Astrocyte of the cerebellum (primary cell): ENCODE measurements around the gene VSTM5.

Source experiments
- DNase-seq: peaks from one replicate; pipeline ENCODE4 v3.0.0-alpha.2; 2011; ENCODE audit warnings: low read depth
- H3K4me3 ChIP-seq: 2 replicates; pipeline ENCODE4 v1.5.1; 2011; ENCODE audit warnings: mild to moderate bottlenecking, low read depth, low read length, moderate library complexity
- in situ Hi-C: cut with HindIII; loops from 2 replicates; pipeline ENCODE4 v1.10.0; 2017; ENCODE audit warnings: low sequenced_read_pairs
- TF ChIP-seq, protein P1 (sequence below): IDR thresholded peaks from 2 replicates; pipeline ENCODE4 v1.5.1; 2012; ENCODE audit warnings: low read length, low read depth, moderate library complexity, mild to moderate bottlenecking; ENCODE audit errors: missing control alignments

VSTM5 gene

DNA sequence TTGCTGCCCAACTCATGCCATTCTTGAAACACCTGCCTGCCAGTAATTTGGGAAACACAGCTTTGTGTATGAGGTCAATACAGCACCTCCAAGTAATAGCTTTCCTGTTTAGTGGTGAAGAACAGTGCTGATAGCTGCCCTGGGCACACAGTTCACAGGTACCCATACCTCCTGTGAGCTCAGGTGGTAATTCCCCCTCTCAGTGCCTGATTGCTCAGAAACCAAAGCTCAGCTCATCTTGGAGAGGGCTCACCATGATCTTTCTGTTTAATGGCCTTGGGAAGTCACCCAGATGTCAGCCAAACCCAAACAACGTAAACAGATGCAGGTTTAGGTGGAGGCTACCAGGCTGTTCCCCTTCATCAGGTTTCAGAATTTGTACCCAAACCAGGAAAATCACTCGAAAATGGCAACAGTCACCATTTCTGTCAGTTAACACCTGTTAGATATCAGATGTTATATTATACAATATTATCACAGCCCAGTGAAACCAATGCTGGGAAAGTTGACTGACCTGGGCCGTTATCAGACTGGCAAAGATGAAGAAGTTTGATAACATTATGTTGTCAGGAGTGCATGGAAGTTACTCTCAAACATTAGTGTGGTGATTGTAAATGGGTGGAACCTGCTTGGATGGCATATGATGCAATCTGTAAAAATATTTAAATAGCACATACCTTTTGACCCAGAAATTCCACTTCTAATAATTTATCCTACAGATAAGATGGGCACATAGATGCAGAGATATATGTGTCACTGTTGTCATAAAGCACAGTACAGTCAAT is 18.9 kb downstream of the VSTM5 start:
- no peak for DNase-seq
- in situ Hi-C loops, result no loop called here
- TF ChIP-seq, protein P1, sequence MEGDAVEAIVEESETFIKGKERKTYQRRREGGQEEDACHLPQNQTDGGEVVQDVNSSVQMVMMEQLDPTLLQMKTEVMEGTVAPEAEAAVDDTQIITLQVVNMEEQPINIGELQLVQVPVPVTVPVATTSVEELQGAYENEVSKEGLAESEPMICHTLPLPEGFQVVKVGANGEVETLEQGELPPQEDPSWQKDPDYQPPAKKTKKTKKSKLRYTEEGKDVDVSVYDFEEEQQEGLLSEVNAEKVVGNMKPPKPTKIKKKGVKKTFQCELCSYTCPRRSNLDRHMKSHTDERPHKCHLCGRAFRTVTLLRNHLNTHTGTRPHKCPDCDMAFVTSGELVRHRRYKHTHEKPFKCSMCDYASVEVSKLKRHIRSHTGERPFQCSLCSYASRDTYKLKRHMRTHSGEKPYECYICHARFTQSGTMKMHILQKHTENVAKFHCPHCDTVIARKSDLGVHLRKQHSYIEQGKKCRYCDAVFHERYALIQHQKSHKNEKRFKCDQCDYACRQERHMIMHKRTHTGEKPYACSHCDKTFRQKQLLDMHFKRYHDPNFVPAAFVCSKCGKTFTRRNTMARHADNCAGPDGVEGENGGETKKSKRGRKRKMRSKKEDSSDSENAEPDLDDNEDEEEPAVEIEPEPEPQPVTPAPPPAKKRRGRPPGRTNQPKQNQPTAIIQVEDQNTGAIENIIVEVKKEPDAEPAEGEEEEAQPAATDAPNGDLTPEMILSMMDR, result no peak
- no peak overlapping the region for H3K4me3 ChIP-seq

DNA sequence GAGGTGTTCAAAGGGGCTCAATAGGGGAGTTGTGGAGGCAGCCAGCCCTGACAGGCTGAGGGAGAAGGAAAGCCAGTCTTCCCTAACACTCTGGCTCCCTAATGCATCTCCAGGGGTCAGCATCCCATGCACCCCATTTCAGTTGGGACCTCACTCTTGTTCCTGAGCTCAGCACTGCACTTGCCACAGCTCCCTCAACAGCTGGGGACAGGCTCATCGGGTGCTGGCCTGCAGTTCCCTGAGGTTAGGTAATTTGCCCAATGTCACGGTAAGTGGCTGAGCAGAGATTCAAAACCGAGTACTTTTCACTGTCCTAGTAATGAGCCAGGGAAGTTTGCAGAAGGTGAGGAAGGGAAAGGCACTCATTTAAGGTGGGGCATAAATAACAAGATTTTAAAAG is 20.8 kb downstream of the VSTM5 start:
- TF ChIP-seq, protein P1, result no peak
- in situ Hi-C loops, result no loop called here
- DNase-seq, result no peak
- no peak overlapping the region for H3K4me3 ChIP-seq

GRCh38 chr11:93827363-93827762 is 23.1 kb downstream of the VSTM5 start:
- in situ Hi-C loops, result no loop called here

DNA sequence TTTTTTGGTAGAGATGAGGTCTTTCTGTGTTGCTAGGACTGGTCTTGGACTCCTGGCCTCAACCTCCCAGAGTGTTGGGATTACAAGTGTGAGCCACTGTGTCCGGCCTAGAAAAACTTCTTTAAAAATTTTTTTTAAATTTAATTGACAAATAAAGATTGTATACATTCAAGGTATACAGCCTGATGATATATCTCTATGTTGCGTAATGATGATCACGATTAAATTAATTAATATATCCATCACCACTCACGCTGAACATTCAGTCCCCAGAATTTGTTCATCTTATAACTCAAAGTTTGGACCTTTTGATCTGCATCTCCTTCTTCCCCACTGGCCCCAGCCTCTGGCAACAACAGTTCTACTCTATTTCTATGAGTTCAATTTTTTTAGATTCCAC is 27.2 kb downstream of the VSTM5 start:
- TF ChIP-seq, protein P1, result no peak
- in situ Hi-C loops, result no loop called here
- H3K4me3 ChIP-seq, result no peak overlapping the region
- DNase-seq, result no peak

More at GRCh38 chr11:93827363-93827762, 23.1 kb downstream of the VSTM5 start:
- no peak for DNase-seq
- no peak overlapping the region for H3K4me3 ChIP-seq
- TF ChIP-seq, protein P1, result no peak

GRCh38 chr11:93822359-93822758 is 28.1 kb downstream of the VSTM5 start:
- no peak for DNase-seq
- TF ChIP-seq, protein P1, result no peak
- no peak overlapping the region for H3K4me3 ChIP-seq
- in situ Hi-C loops, result no loop called here

DNA sequence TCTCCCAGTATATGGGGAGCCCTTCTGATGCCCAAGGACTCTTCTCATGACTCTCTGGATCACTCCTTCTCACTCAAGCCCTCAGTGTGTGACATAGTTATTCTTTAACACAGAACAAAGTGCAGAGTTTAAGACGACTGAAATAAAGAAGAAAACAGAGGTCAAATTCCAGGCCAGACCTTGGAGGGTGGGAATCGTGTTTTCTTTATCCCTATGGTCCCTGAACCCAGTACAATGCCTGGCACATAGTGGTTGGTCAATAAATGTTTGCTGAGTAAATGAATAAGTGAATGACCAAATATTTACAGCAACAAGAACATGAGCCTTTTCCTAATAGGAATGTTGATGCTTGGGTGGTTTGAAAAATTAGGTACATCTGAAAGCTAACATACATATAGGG is 28.8 kb downstream of the VSTM5 start:
- TF ChIP-seq, protein P1, result no peak
- H3K4me3 ChIP-seq, result no peak overlapping the region
- in situ Hi-C loops, result no loop called here
- no peak for DNase-seq
